SK-N-SH (cell line): ENCODE measurements around the gene VN1R5. TPM values are rescaled to one million over a fixed set of nuclear protein-coding genes. Genes with fewer than 3 reads are reported as not detected.
A peak's percentile ranks its signal among the peaks of the same experiment; 100 is the strongest.

ENCODE experiments used
- CTCF ChIA-PET: fragments of 300-600, 350-600 bp; formaldehyde crosslinking; extraction: SDS; loops from one replicate; lab custom pipeline; 2021; lab: Yijun Ruan, JAX
- POLR2A ChIA-PET: fragments of 350-600 bp; sonication (Branson Sonifier 250); formaldehyde crosslinking; extraction: SDS; loops from one replicate; lab custom pipeline; 2020; ENCODE audit warnings: antibody characterized with exemption, inconsistent platforms; lab: Yijun Ruan, JAX
- DNase-seq: peaks from one replicate; pipeline ENCODE4 v3.0.0; 2012
- H2AFZ ChIP-seq: fragments of 200-600 bp; sonication (generic); 2 replicates; pipeline ENCODE4 v1.8.1; 2016; ENCODE audit warnings: antibody characterized with exemption, mild to moderate bottlenecking, low read depth
- H3F3A ChIP-seq: fragments of 200-600 bp; sonication (generic); replicated peaks from 2 replicates; pipeline ENCODE3; 2016; ENCODE audit warnings: antibody characterized with exemption, mild to moderate bottlenecking; ENCODE audit not compliant: insufficient read depth
- H3K27ac ChIP-seq, 2 experiments: fragments of 200-500 bp in 1 of 2; fragments of 200-600 bp in 1 of 2; sonication (Bioruptor generic) in 1 of 2; sonication (generic), shearing (Covaris generic) in 1 of 2; 2 replicates each; pipeline versions ENCODE4 v1.5.1 to v1.6.1; 2014 to 2016; ENCODE audit warnings: low read depth in 2 of 2, inconsistent platforms in 1 of 2, low read length in 1 of 2, mild to moderate bottlenecking in 1 of 2, mixed read lengths in 1 of 2
- H3K27me3 ChIP-seq: fragments of 200-600 bp; sonication (generic), shearing (Covaris generic); 2 replicates; pipeline ENCODE4 v1.6.1; 2016; ENCODE audit warnings: mixed run types; ENCODE audit not compliant: insufficient read depth
- H3K36me3 ChIP-seq, 2 experiments: fragments of 200-500 bp in 1 of 2; fragments of 200-600 bp in 1 of 2; sonication (Bioruptor generic) in 1 of 2; sonication (generic) in 1 of 2; replicated peaks in 1 of 2; 2 replicates each; pipeline versions ENCODE3 to v1.5.1; 2014 to 2016; ENCODE audit warnings: low read length in 1 of 2, mild to moderate bottlenecking in 1 of 2; ENCODE audit not compliant: insufficient read depth in 2 of 2, control insufficient read depth in 1 of 2
- H3K4me1 ChIP-seq, 2 experiments: fragments of 200-500 bp in 1 of 2; fragments of 200-600 bp in 1 of 2; sonication (Bioruptor generic) in 1 of 2; sonication (generic), shearing (Covaris generic) in 1 of 2; 2 replicates each; pipeline versions ENCODE4 v1.5.1 to v1.6.1; 2014 to 2016; ENCODE audit warnings: low read depth in 1 of 2, low read length in 1 of 2, mixed run types in 1 of 2; ENCODE audit not compliant: insufficient read depth in 2 of 2, control insufficient read depth in 1 of 2
- H3K4me2 ChIP-seq: fragments of 200-600 bp; sonication (generic), shearing (Covaris generic); 2 replicates; pipeline ENCODE4 v1.6.1; 2017; ENCODE audit warnings: mixed run types
- H3K4me3 ChIP-seq, 2 experiments: fragments of 200-500 bp in 1 of 2; fragments of 200-600 bp in 1 of 2; sonication (Bioruptor generic) in 1 of 2; sonication (generic), shearing (Covaris generic) in 1 of 2; 2 replicates each; pipeline versions ENCODE4 v1.5.1 to v1.8.1; 2014 to 2016; ENCODE audit warnings: low read depth in 2 of 2, inconsistent platforms in 1 of 2, low read length in 1 of 2, mild to moderate bottlenecking in 1 of 2, mixed read lengths in 1 of 2, moderate library complexity in 1 of 2
- H3K79me2 ChIP-seq: fragments of 200-600 bp; sonication (generic); 2 replicates; pipeline ENCODE4 v1.8.1; 2017; ENCODE audit warnings: mild to moderate bottlenecking; ENCODE audit not compliant: insufficient read depth
- H3K9ac ChIP-seq: fragments of 200-600 bp; sonication (generic); 2 replicates; pipeline ENCODE4 v1.6.1; 2017; ENCODE audit warnings: mixed run types
- H3K9me2 ChIP-seq: fragments of 200-600 bp; sonication (generic); 2 replicates; pipeline ENCODE4 v1.6.1; 2017; ENCODE audit warnings: mixed run types
- H3K9me3 ChIP-seq: fragments of 200-600 bp; sonication (generic); 2 replicates; pipeline ENCODE4 v1.6.1; 2017; ENCODE audit warnings: mixed run types, mild to moderate bottlenecking, moderate library complexity
- H4K20me1 ChIP-seq: fragments of 200-600 bp; sonication (generic); 2 replicates; pipeline ENCODE4 v1.6.1; 2017; ENCODE audit warnings: mild to moderate bottlenecking, mixed run types; ENCODE audit not compliant: insufficient read depth
- CHD2 ChIP-seq: fragments of 150-350 bp; IDR thresholded peaks from 2 replicates; pipeline ENCODE4 v1.6.1; 2018; ENCODE audit warnings: low read length; ENCODE audit not compliant: partially characterized antibody
- CTCF ChIP-seq: fragments of 200-600 bp; sonication (generic); IDR thresholded peaks from 2 replicates; pipeline ENCODE4 v1.6.1; 2017; ENCODE audit warnings: antibody characterized with exemption, mild to moderate bottlenecking, moderate library complexity
- ELF1 ChIP-seq: IDR thresholded peaks from 2 replicates; pipeline ENCODE4 v1.4.0; 2012
- EP300 ChIP-seq, 2 experiments: IDR thresholded peaks; 2 replicates each; pipeline versions ENCODE4 v1.4.0 to v1.6.1; 2012; ENCODE audit warnings: borderline replicate concordance in 1 of 2, low read depth in 1 of 2, low read length in 1 of 2
- EZH2phosphoT487 ChIP-seq: fragments of 200-600 bp; sonication (generic); IDR thresholded peaks from 2 replicates; pipeline ENCODE4 v1.6.1; 2017; ENCODE audit warnings: low read depth, mixed run types, mild to moderate bottlenecking, antibody characterized with exemption, moderate library complexity, borderline replicate concordance
- FOSL2 ChIP-seq: IDR thresholded peaks from 2 replicates; pipeline ENCODE4 v1.4.0; 2012; ENCODE audit warnings: low read depth, mild to moderate bottlenecking, moderate library complexity, borderline replicate concordance
- FOXJ3 ChIP-seq: sonication (generic); formaldehyde crosslinking; IDR thresholded peaks from 2 replicates; pipeline ENCODE4 v1.5.1; 2020; ENCODE audit warnings: mild to moderate bottlenecking, missing genetic modification reagents
- GABPA ChIP-seq: IDR thresholded peaks from 2 replicates; pipeline ENCODE4 v1.4.0; 2012; ENCODE audit warnings: low read depth, mild to moderate bottlenecking
- GATA2 ChIP-seq: sonication (generic); formaldehyde crosslinking; IDR thresholded peaks from 2 replicates; pipeline ENCODE4 v1.5.0; 2020; ENCODE audit warnings: mild to moderate bottlenecking, missing genetic modification reagents
- NFIC ChIP-seq: IDR thresholded peaks from 2 replicates; pipeline ENCODE4 v1.4.0; 2012; ENCODE audit warnings: borderline replicate concordance
- NRF1 ChIP-seq: IDR thresholded peaks from 2 replicates; pipeline ENCODE4 v1.6.1; 2012; ENCODE audit warnings: low read depth, mild to moderate bottlenecking, low read length
- PBX3 ChIP-seq: IDR thresholded peaks from 2 replicates; pipeline ENCODE4; 2012
- RAD21 ChIP-seq: IDR thresholded peaks from 2 replicates; pipeline ENCODE4 v1.6.1; 2012; ENCODE audit warnings: mild to moderate bottlenecking, low read length
- RCOR1 ChIP-seq: fragments of 150-350 bp; IDR thresholded peaks from 2 replicates; pipeline ENCODE4 v1.6.1; 2017; ENCODE audit warnings: antibody characterized with exemption, low read length
- RFX5 ChIP-seq: IDR thresholded peaks from 2 replicates; pipeline ENCODE4 v1.6.1; 2012; ENCODE audit warnings: mild to moderate bottlenecking, improper control_type of control experiment, low read length
- TAF1 ChIP-seq: IDR thresholded peaks from 2 replicates; pipeline ENCODE4 v1.6.1; 2012; ENCODE audit warnings: low read depth, mild to moderate bottlenecking, low read length, moderate library complexity, borderline replicate concordance
- TCF12 ChIP-seq: IDR thresholded peaks from 2 replicates; pipeline ENCODE4 v1.4.0; 2012
- TEAD4 ChIP-seq: IDR thresholded peaks from 2 replicates; pipeline ENCODE4 v1.4.0; 2012; ENCODE audit warnings: mild to moderate bottlenecking, borderline replicate concordance; ENCODE audit not compliant: insufficient read depth
- USF2 ChIP-seq: fragments of 150-350 bp; IDR thresholded peaks from 2 replicates; pipeline ENCODE4 v1.6.1; 2017; ENCODE audit warnings: antibody characterized with exemption, low read length, low read depth, borderline replicate concordance
- WGBS: methylation state at CpG from one replicate; pipeline ENCODE4 v1.1.6; 2017; ENCODE audit warnings: low lambda C conversion rate; 5-methylcytosine and 5-hydroxymethylcytosine counted together
- polyA plus RNA-seq, 3 experiments: library from polyadenylated mRNA; depleted of rRNA; stranded (reverse); fragments of >200 nt; gene quantifications; 2 replicates each; pipeline ENCODE4 v1.2.3, GENCODE V29; 2012
- TF ChIP-seq, protein P1 (sequence below): fragments of 150-350 bp; IDR thresholded peaks from 2 replicates; pipeline ENCODE4 v1.6.1; 2016; ENCODE audit warnings: mild to moderate bottlenecking, low read depth, low read length
- TF ChIP-seq, protein P2 (sequence below): IDR thresholded peaks from 2 replicates; pipeline ENCODE4 v1.4.0; 2012; ENCODE audit warnings: low read depth

Gene VN1R5
- polyA plus RNA-seq, 1 of the 3 experiments (the other 2 are of a cell fraction), result not detected

- peak; percentile 97 for TF ChIP-seq PBX3
- TF ChIP-seq RCOR1, result no peak
- no peak for TF ChIP-seq TCF12
- no peak for TF ChIP-seq TEAD4
- no peak for TF ChIP-seq FOXJ3 (CRISPR knock-in tag)
- TF ChIP-seq TAF1, result peak; percentile 63; the same call in 1 of the 2 replicates
- TF ChIP-seq, protein P1, sequence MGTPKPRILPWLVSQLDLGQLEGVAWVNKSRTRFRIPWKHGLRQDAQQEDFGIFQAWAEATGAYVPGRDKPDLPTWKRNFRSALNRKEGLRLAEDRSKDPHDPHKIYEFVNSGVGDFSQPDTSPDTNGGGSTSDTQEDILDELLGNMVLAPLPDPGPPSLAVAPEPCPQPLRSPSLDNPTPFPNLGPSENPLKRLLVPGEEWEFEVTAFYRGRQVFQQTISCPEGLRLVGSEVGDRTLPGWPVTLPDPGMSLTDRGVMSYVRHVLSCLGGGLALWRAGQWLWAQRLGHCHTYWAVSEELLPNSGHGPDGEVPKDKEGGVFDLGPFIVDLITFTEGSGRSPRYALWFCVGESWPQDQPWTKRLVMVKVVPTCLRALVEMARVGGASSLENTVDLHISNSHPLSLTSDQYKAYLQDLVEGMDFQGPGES, result peak; percentile 21; the same call in 1 of the 2 replicates
- TF ChIP-seq FOSL2, result no peak
- peak; percentile 91 for TF ChIP-seq RFX5
- no peak for TF ChIP-seq USF2
- no peak for TF ChIP-seq EP300 (IDR thresholded peaks at IDR 0.05; ENCODE audit: borderline replicate concordance in 1 of 2, low read depth in 1 of 2, low read length in 1 of 2)
- TF ChIP-seq CTCF, result no peak
- no peak for TF ChIP-seq RAD21
- peak; percentile 60 for TF ChIP-seq CHD2
Observed at GRCh38 chr1:247210376-247211117, 45.3 kb upstream of the VN1R5 start (continued).

GRCh38 chr1:247211339-247211738 lies 44.5 kb upstream of the VN1R5 start:
- no peak overlapping the region for H3K27ac ChIP-seq
- H3K4me3 ChIP-seq, result no peak overlapping the region
- 53% methylated on average over 7 of the region's 7 CpGs for WGBS
- POLR2A ChIA-PET, result no interaction called here
- peaks cover 0 to 10% of the 10 kb centered on the region in 2 experiments for H3K36me3 ChIP-seq
- no peaks in the 10 kb centered on the region for H4K20me1 ChIP-seq
- no peak overlapping the region for H3K4me2 ChIP-seq
- no peak overlapping the region for H3K9ac ChIP-seq
- peaks cover 44% of the 10 kb centered on the region for H3K79me2 ChIP-seq
- H3K4me1 ChIP-seq, result peaks cover 0 to 14% of the 10 kb centered on the region in 2 experiments; a peak in 3 of 4 replicates
- H3K9me3 ChIP-seq, result no peaks in the 10 kb centered on the region
- no peaks in the 10 kb centered on the region for H3K9me2 ChIP-seq
- no peak for DNase-seq
- no peak overlapping the region; the same call in 1 of the 2 replicates for H2AFZ ChIP-seq
- CTCF ChIA-PET, result interaction anchor here (0.6 kb wide), 1 partner anchor 14 kb away, joined by 3 read pairs; no protein-coding TSS in a partner anchor
- H3K27me3 ChIP-seq, result no peaks in the 10 kb centered on the region; the same call in 1 of the 2 replicates
- peaks cover 5% of the 10 kb centered on the region for H3F3A ChIP-seq
- TF ChIP-seq RFX5 (no peak), CTCF (no peak), TAF1 (no peak), NFIC (no peak), ELF1 (no peak), GATA2 (CRISPR knock-in tag) (no peak), EZH2phosphoT487 (no peak), NRF1 (no peak), USF2 (no peak), GABPA (no peak), CHD2 (no peak), TEAD4 (no peak)
- TF ChIP-seq, protein P2, sequence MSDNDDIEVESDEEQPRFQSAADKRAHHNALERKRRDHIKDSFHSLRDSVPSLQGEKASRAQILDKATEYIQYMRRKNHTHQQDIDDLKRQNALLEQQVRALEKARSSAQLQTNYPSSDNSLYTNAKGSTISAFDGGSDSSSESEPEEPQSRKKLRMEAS, result no peak
